Liver (tissue), 9 donors: ENCODE results near the gene PTPRD. TPM values are rescaled to one million over a fixed set of nuclear protein-coding genes. Genes with fewer than 3 reads are reported as not detected.

Source experiments
- DNase-seq: peaks from one replicate; pipeline ENCODE4 v3.0.0-alpha.2; 2017; ENCODE audit warnings: low spot score
- H3K27ac ChIP-seq, 2 donors: one replicate each; pipeline ENCODE4 v1.7.0; 2013; ENCODE audit warnings: inconsistent platforms in 2 of 2, low read length in 2 of 2, control low read depth in 1 of 2, low read depth in 1 of 2, mild to moderate bottlenecking in 1 of 2
- H3K27me3 ChIP-seq, 4 donors: one replicate each; pipeline versions ENCODE4 v1.6.1 to v1.7.0; 2013; ENCODE audit warnings: low read length in 3 of 4, inconsistent platforms in 1 of 4, mild to moderate bottlenecking in 1 of 4, moderate library complexity in 1 of 4; ENCODE audit not compliant: control insufficient read depth in 4 of 4, insufficient read depth in 4 of 4
- H3K36me3 ChIP-seq, 4 donors: one replicate each; pipeline versions ENCODE4 v1.6.1 to v1.7.0; 2013; ENCODE audit warnings: low read length in 3 of 4, mild to moderate bottlenecking in 3 of 4, low read depth in 1 of 4, moderate library complexity in 1 of 4; ENCODE audit not compliant: control insufficient read depth in 4 of 4, insufficient read depth in 3 of 4
- H3K4me1 ChIP-seq, 4 donors: one replicate each; pipeline versions ENCODE4 v1.6.1 to v1.7.0; 2013; ENCODE audit warnings: low read length in 3 of 4, mild to moderate bottlenecking in 3 of 4, moderate library complexity in 1 of 4; ENCODE audit not compliant: control insufficient read depth in 4 of 4, insufficient read depth in 4 of 4
- H3K4me3 ChIP-seq, 3 donors: one replicate each; pipeline versions ENCODE4 v1.6.1 to v1.7.0; 2013; ENCODE audit warnings: low read length in 3 of 3, control low read depth in 1 of 3, low read depth in 1 of 3, mild to moderate bottlenecking in 1 of 3
- H3K9ac ChIP-seq, 2 donors: one replicate each; pipeline ENCODE4 v1.7.0; 2013; ENCODE audit warnings: low read length in 2 of 2, mild to moderate bottlenecking in 2 of 2, moderate library complexity in 2 of 2, control low read depth in 1 of 2, low read depth in 1 of 2
- H3K9me3 ChIP-seq, 4 donors: one replicate each; pipeline versions ENCODE4 v1.6.1 to v1.7.0; 2013; ENCODE audit warnings: low read length in 3 of 4; ENCODE audit not compliant: control insufficient read depth in 4 of 4
- ATF3 ChIP-seq: IDR thresholded peaks from 2 replicates; pipeline ENCODE4 v1.6.1; 2016; ENCODE audit warnings: antibody characterized with exemption
- CTCF ChIP-seq: fragments of 150-350 bp; IDR thresholded peaks from 2 replicates; pipeline ENCODE4 v1.5.1; 2017; ENCODE audit warnings: improper control_type of control experiment, low read depth, low read length; ENCODE audit not compliant: missing input control
- EGR1 ChIP-seq, 2 donors: IDR thresholded peaks; 2 replicates each; pipeline ENCODE4 v1.6.1; 2016 to 2018; ENCODE audit warnings: antibody characterized with exemption in 2 of 2, low read depth in 2 of 2
- FOXA1 ChIP-seq: IDR thresholded peaks from 2 replicates; pipeline ENCODE4 v1.6.1; 2016; ENCODE audit warnings: antibody characterized with exemption
- FOXA2 ChIP-seq: IDR thresholded peaks from 2 replicates; pipeline ENCODE4 v1.6.1; 2016; ENCODE audit warnings: antibody characterized with exemption
- GABPA ChIP-seq, 2 donors: IDR thresholded peaks in 1 of 2; conservative IDR thresholded peaks in 1 of 2; 2 replicates each; pipeline ENCODE4 v1.6.1; 2016; ENCODE audit warnings: antibody characterized with exemption in 2 of 2, mild to moderate bottlenecking in 1 of 2, moderate library complexity in 1 of 2
- HNF4A ChIP-seq, 2 donors: conservative IDR thresholded peaks; 2 replicates each; pipeline ENCODE4 v1.6.1; 2016; ENCODE audit warnings: antibody characterized with exemption in 2 of 2, mild to moderate bottlenecking in 2 of 2
- HNF4G ChIP-seq: IDR thresholded peaks from 2 replicates; pipeline ENCODE4 v1.6.1; 2016; ENCODE audit warnings: antibody characterized with exemption
- JUND ChIP-seq, 2 donors: IDR thresholded peaks; 2 replicates each; pipeline ENCODE4 v1.6.1; 2016; ENCODE audit warnings: antibody characterized with exemption in 2 of 2
- MAX ChIP-seq: IDR thresholded peaks from 2 replicates; pipeline ENCODE4 v1.6.1; 2016; ENCODE audit warnings: antibody characterized with exemption
- RAD21 ChIP-seq, 2 donors: IDR thresholded peaks; 2 replicates each; pipeline ENCODE4 v1.6.1; 2016; ENCODE audit warnings: antibody characterized with exemption in 2 of 2, mild to moderate bottlenecking in 2 of 2
- REST ChIP-seq: IDR thresholded peaks from 2 replicates; pipeline ENCODE4 v1.6.1; 2016; ENCODE audit warnings: antibody characterized with exemption, mild to moderate bottlenecking
- RXRA ChIP-seq, 2 donors: IDR thresholded peaks; 2 replicates each; pipeline ENCODE4 v1.6.1; 2017 to 2018; ENCODE audit warnings: antibody characterized with exemption in 2 of 2, mild to moderate bottlenecking in 1 of 2
- SP1 ChIP-seq: IDR thresholded peaks from 2 replicates; pipeline ENCODE4 v1.6.1; 2018; ENCODE audit warnings: antibody characterized with exemption, mild to moderate bottlenecking
- TAF1 ChIP-seq: conservative IDR thresholded peaks from 2 replicates; pipeline ENCODE4 v1.6.1; 2016; ENCODE audit warnings: antibody characterized with exemption, mild to moderate bottlenecking
- YY1 ChIP-seq: IDR thresholded peaks from 2 replicates; pipeline ENCODE4 v1.6.1; 2016; ENCODE audit warnings: antibody characterized with exemption, mild to moderate bottlenecking
- ZBTB33 ChIP-seq: IDR thresholded peaks from 2 replicates; pipeline ENCODE4 v1.6.1; 2016; ENCODE audit warnings: antibody characterized with exemption
- WGBS: extraction: QIAGEN DNeasy Blood & Tissue Kit; methylation state at CpG from one replicate; pipeline ENCODE4 v1.1.7; 2013; 5-methylcytosine and 5-hydroxymethylcytosine counted together
- polyA plus RNA-seq, 2 donors: library from polyadenylated mRNA; stranded (reverse) in 1 of 2; unstranded in 1 of 2; fragments of 200-250 nt in 1 of 2; fragments of >200 nt in 1 of 2; fragmentation: Nextera tagmentation in 1 of 2; extraction: Ambion mirVana in 1 of 2; gene quantifications; one replicate each; pipeline versions ENCODE4 v1.2.1 to v1.2.3, GENCODE V29; 2013 to 2015
- total RNA-seq, 2 donors: library from RNA; depleted of rRNA; stranded (reverse); fragments of >200 nt; gene quantifications; one replicate each; pipeline ENCODE4 v1.2.3, GENCODE V29; 2014
- donor health status: healthy.
- donor health status: healthy.
- donor health status: healthy.
- donor health status: healthy.
- donor health status: healthy.

The PTPRD gene
- total and polyA plus RNA-seq, 4 donors, result 0.78 to 34.2 (median 4.7) TPM

GRCh38 chr9:9498846-9499245, 1114.0 kb downstream of the PTPRD start:
- H3K27ac ChIP-seq, result no peak overlapping the region
- peaks cover 0 to 3% (median 0%) of the 10 kb centered on the region in 4 donors for H3K9me3 ChIP-seq
- H3K27me3 ChIP-seq, result no peaks in the 10 kb centered on the region
- no peak for DNase-seq
- H3K4me1 ChIP-seq, result no peaks in the 10 kb centered on the region
- H3K4me3 ChIP-seq, result no peak overlapping the region
- H3K36me3 ChIP-seq, result no peaks in the 10 kb centered on the region
- H3K9ac ChIP-seq, result no peak overlapping the region
- WGBS, result 49% methylated on average over 2 of the region's 2 CpGs
- TF ChIP-seq FOXA2, result no peak
- no peak for TF ChIP-seq HNF4G
- TF ChIP-seq ZBTB33, result no peak
- TF ChIP-seq SP1, result no peak
- TF ChIP-seq EGR1 (IDR thresholded peaks at IDR 0.05; ENCODE audit: low read depth in 2 of 2), result no peak
- no peak for TF ChIP-seq GABPA (IDR thresholded peaks at IDR 0.05 in 1 of 2, conservative IDR thresholded peaks at IDR 0.05 in 1 of 2)
- no peak for TF ChIP-seq FOXA1
- no peak for TF ChIP-seq ATF3
- no peak for TF ChIP-seq TAF1
- TF ChIP-seq RXRA (IDR thresholded peaks at IDR 0.05), result no peak
- no peak for TF ChIP-seq JUND (IDR thresholded peaks at IDR 0.05)
- TF ChIP-seq YY1, result no peak
- no peak for TF ChIP-seq CTCF
- no peak for TF ChIP-seq RAD21 (IDR thresholded peaks at IDR 0.05)
- no peak for TF ChIP-seq REST

GRCh38 chr9:9498128-9498527, 1114.7 kb downstream of the PTPRD start:
- TF ChIP-seq SP1 (no peak), HNF4A (conservative IDR thresholded peaks at IDR 0.05) (no peak), RXRA (IDR thresholded peaks at IDR 0.05) (no peak), TAF1 (no peak), HNF4G (no peak), MAX (no peak), EGR1 (IDR thresholded peaks at IDR 0.05; ENCODE audit: low read depth in 2 of 2) (no peak), CTCF (no peak), ATF3 (no peak), YY1 (no peak)
- H3K27ac ChIP-seq, result no peak overlapping the region
- no peak for DNase-seq
- no peak overlapping the region for H3K9ac ChIP-seq
- H3K4me3 ChIP-seq, result no peak overlapping the region
- no peaks in the 10 kb centered on the region for H3K4me1 ChIP-seq
- H3K36me3 ChIP-seq, result no peaks in the 10 kb centered on the region
- H3K9me3 ChIP-seq, result peaks cover 0 to 3% (median 0%) of the 10 kb centered on the region in 4 donors
- WGBS, result 36% methylated on average over 3 of the region's 3 CpGs
- H3K27me3 ChIP-seq, result no peaks in the 10 kb centered on the region
